Measurements from ENCODE around the gene CENPT. TPM values are rescaled to one million over a fixed set of nuclear protein-coding genes. Genes with fewer than 3 reads are reported as not detected.

CENPT gene
- total and polyA plus RNA-seq, 2 of the 13 experiments (the other 11 are each of a cell fraction or from before 2014, with no cell fraction given) = 40.9 to 43.3 TPM

DNA sequence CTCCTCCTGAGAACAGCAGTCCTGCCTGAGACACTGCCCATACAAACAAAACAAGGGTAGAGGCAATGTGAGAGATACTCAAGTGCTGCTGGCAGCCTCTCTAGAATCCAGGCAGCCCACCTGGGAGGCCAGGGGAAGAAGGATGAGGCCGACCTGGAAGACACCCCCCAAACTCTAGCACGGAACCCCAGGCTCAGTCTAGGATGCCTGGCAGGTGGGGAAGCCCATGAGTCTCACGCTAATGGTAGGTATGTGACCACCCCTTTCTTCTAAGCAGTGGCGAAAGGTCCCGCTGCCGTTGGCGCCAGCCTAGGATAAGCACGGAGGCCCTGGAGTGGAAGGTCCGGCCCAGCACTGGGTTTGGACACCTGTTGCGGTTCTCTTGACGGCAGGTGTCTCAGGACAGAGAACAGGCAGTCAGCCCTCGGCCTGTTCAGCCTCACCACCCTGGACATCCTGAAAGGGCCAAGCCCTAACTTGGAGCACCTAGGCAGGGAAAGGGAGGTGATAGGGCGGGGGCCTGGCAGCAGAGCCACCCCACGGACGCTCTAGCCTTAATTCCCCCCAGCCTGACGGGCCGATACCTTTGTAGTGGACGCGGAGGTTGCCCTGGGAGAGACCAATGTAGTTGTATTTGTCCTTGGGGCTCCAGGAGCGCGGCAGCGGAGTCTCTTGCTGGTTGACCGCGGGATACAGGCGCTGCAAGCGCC is 41.6 kb downstream of the CENPT start (continued):
- peak; percentile 40 for TF ChIP-seq AGO2 (optimal IDR thresholded peaks at IDR 0.05; ENCODE audit: low read depth, low read length)
- TF ChIP-seq ZIK1 (CRISPR knock-in tag; IDR thresholded peaks at IDR 0.05; ENCODE audit: borderline replicate concordance, low read depth) = no peak
- no peak for TF ChIP-seq ZKSCAN5 (CRISPR knock-in tag; IDR thresholded peaks at IDR 0.05)
- TF ChIP-seq ZNF703 (CRISPR knock-in tag; IDR thresholded peaks at IDR 0.05; ENCODE audit: borderline replicate concordance) = peak; percentile 91; the same call in 1 of the 2 replicates
- no peak for TF ChIP-seq PCBP1 (IDR thresholded peaks at IDR 0.05; ENCODE audit: borderline replicate concordance, low read depth, low read length)
- TF ChIP-seq, protein P1, sequence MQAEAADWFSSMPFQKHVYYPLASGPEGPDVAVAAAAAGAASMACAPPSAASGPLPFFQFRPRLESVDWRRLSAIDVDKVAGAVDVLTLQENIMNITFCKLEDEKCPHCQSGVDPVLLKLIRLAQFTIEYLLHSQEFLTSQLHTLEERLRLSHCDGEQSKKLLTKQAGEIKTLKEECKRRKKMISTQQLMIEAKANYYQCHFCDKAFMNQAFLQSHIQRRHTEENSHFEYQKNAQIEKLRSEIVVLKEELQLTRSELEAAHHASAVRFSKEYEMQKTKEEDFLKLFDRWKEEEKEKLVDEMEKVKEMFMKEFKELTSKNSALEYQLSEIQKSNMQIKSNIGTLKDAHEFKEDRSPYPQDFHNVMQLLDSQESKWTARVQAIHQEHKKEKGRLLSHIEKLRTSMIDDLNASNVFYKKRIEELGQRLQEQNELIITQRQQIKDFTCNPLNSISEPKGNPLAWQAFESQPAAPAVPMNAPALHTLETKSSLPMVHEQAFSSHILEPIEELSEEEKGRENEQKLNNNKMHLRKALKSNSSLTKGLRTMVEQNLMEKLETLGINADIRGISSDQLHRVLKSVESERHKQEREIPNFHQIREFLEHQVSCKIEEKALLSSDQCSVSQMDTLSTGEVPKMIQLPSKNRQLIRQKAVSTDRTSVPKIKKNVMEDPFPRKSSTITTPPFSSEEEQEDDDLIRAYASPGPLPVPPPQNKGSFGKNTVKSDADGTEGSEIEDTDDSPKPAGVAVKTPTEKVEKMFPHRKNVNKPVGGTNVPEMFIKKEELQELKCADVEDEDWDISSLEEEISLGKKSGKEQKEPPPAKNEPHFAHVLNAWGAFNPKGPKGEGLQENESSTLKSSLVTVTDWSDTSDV (CRISPR knock-in tag; IDR thresholded peaks at IDR 0.05) = peak; percentile 82; the same call in 1 of the 2 replicates
- no peak for TF ChIP-seq ZNF562 (CRISPR knock-in tag; IDR thresholded peaks at IDR 0.05; ENCODE audit: borderline replicate concordance)
- peak; percentile 38; the same call in 1 of the 2 replicates for TF ChIP-seq ZNF235 (CRISPR knock-in tag; IDR thresholded peaks at IDR 0.05; ENCODE audit: borderline replicate concordance)
- TF ChIP-seq, protein P2, sequence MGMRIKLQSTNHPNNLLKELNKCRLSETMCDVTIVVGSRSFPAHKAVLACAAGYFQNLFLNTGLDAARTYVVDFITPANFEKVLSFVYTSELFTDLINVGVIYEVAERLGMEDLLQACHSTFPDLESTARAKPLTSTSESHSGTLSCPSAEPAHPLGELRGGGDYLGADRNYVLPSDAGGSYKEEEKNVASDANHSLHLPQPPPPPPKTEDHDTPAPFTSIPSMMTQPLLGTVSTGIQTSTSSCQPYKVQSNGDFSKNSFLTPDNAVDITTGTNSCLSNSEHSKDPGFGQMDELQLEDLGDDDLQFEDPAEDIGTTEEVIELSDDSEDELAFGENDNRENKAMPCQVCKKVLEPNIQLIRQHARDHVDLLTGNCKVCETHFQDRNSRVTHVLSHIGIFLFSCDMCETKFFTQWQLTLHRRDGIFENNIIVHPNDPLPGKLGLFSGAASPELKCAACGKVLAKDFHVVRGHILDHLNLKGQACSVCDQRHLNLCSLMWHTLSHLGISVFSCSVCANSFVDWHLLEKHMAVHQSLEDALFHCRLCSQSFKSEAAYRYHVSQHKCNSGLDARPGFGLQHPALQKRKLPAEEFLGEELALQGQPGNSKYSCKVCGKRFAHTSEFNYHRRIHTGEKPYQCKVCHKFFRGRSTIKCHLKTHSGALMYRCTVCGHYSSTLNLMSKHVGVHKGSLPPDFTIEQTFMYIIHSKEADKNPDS (CRISPR knock-in tag; IDR thresholded peaks at IDR 0.05) = peak; percentile 37; the same call in 1 of the 2 replicates
- TF ChIP-seq NR1H2 (CRISPR knock-in tag; IDR thresholded peaks at IDR 0.05; ENCODE audit: borderline replicate concordance, low read depth) = 0 out of 2 replicates have a peak, but pooled peaks have one; percentile 58
- 0 out of 2 replicates have a peak, but pooled peaks have one; percentile 4 for TF ChIP-seq KLF6 (CRISPR knock-in tag; IDR thresholded peaks at IDR 0.05)
- 0 out of 2 replicates have a peak, but pooled peaks have one; percentile 28 for TF ChIP-seq ZNF160 (CRISPR knock-in tag; IDR thresholded peaks at IDR 0.05)
- TF ChIP-seq LCORL (IDR thresholded peaks at IDR 0.05) = no peak
- 0 out of 2 replicates have a peak, but pooled peaks have one; percentile 35 for TF ChIP-seq LCORL (CRISPR knock-in tag; IDR thresholded peaks at IDR 0.05)
- TF ChIP-seq RFXANK (CRISPR knock-in tag; IDR thresholded peaks at IDR 0.05) = no peak
- peak; percentile 32; the same call in 1 of the 2 replicates for TF ChIP-seq ZNF879 (CRISPR knock-in tag; IDR thresholded peaks at IDR 0.05)
- peak; percentile 7; the same call in 1 of the 2 replicates for TF ChIP-seq ZMAT3 (CRISPR knock-in tag; conservative IDR thresholded peaks at IDR 0.05)
- TF ChIP-seq, protein P3, sequence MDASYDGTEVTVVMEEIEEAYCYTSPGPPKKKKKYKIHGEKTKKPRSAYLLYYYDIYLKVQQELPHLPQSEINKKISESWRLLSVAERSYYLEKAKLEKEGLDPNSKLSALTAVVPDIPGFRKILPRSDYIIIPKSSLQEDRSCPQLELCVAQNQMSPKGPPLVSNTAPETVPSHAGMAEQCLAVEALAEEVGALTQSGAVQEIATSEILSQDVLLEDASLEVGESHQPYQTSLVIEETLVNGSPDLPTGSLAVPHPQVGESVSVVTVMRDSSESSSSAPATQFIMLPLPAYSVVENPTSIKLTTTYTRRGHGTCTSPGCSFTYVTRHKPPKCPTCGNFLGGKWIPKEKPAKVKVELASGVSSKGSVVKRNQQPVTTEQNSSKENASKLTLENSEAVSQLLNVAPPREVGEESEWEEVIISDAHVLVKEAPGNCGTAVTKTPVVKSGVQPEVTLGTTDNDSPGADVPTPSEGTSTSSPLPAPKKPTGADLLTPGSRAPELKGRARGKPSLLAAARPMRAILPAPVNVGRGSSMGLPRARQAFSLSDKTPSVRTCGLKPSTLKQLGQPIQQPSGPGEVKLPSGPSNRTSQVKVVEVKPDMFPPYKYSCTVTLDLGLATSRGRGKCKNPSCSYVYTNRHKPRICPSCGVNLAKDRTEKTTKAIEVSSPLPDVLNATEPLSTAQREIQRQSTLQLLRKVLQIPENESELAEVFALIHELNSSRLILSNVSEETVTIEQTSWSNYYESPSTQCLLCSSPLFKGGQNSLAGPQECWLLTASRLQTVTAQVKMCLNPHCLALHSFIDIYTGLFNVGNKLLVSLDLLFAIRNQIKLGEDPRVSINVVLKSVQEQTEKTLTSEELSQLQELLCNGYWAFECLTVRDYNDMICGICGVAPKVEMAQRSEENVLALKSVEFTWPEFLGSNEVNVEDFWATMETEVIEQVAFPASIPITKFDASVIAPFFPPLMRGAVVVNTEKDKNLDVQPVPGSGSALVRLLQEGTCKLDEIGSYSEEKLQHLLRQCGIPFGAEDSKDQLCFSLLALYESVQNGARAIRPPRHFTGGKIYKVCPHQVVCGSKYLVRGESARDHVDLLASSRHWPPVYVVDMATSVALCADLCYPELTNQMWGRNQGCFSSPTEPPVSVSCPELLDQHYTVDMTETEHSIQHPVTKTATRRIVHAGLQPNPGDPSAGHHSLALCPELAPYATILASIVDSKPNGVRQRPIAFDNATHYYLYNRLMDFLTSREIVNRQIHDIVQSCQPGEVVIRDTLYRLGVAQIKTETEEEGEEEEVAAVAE (CRISPR knock-in tag; IDR thresholded peaks at IDR 0.05; ENCODE audit: borderline replicate concordance) = 0 out of 2 replicates have a peak, but pooled peaks have one; percentile 2
- TF ChIP-seq, protein P4, sequence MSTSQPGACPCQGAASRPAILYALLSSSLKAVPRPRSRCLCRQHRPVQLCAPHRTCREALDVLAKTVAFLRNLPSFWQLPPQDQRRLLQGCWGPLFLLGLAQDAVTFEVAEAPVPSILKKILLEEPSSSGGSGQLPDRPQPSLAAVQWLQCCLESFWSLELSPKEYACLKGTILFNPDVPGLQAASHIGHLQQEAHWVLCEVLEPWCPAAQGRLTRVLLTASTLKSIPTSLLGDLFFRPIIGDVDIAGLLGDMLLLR (CRISPR knock-in tag; IDR thresholded peaks at IDR 0.05) = 0 out of 2 replicates have a peak, but pooled peaks have one; percentile 11
